Measurements from ENCODE around the gene PNPLA2.

The PNPLA2 gene

DNA sequence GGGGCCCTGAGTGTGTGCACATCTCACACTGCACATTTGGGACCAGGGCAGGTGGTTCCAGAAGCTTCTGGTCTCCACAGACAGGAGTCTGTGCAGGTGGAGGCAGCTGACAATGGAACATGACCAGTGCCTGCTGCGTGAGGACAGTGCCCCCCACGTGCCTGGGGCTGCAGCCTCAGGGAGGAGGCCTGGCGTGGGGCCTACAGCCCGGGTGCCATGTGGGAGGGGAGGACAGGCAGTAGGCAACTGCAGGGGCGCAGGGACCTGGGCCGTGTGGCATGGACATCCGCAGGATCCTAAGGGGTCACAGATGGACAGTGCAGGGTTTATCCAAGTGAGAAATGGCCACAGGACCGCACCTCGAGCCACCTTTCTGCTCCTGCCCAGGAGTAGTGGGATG, 52.8 kb downstream of the PNPLA2 start:
- TF ChIP-seq, protein P1, sequence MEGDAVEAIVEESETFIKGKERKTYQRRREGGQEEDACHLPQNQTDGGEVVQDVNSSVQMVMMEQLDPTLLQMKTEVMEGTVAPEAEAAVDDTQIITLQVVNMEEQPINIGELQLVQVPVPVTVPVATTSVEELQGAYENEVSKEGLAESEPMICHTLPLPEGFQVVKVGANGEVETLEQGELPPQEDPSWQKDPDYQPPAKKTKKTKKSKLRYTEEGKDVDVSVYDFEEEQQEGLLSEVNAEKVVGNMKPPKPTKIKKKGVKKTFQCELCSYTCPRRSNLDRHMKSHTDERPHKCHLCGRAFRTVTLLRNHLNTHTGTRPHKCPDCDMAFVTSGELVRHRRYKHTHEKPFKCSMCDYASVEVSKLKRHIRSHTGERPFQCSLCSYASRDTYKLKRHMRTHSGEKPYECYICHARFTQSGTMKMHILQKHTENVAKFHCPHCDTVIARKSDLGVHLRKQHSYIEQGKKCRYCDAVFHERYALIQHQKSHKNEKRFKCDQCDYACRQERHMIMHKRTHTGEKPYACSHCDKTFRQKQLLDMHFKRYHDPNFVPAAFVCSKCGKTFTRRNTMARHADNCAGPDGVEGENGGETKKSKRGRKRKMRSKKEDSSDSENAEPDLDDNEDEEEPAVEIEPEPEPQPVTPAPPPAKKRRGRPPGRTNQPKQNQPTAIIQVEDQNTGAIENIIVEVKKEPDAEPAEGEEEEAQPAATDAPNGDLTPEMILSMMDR (IDR thresholded peaks at IDR 0.05; ENCODE audit: low read depth, low read length, missing control alignments), result no peak
- in situ Hi-C loops (cut with HindIII; ENCODE audit: low pct_ligation_motif_present, low sequenced_read_pairs), result no loop called here
- DNase-seq, result no peak
- Histone ChIP-seq H3K27ac (no peak overlapping the region), H3K4me3 (ENCODE audit: low read depth, low read length) (no peak overlapping the region), H3K36me3 (replicated peaks) (no peaks in the 10 kb centered on the region), H3K27me3 (replicated peaks) (no peaks in the 10 kb centered on the region)

DNA sequence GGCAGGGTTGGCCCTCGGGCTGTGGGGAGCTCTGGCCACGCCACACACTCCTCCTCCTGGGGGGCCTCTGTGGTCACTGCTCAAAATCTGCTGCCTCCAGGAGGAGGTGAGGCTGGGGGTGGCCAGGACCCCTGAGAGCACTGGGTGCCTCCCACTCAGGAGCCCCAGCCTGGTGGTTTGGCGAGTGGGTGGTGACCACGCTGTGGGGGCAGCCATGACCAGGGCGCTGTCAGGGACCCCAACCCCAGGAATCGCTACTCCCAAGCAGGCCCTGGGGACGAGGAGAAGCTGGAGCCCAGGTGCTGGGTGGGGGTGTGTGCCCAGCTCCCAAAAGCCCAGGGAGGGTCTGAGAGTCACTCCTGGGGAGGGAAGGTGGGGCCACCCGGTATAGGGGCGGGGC, 54.1 kb downstream of the PNPLA2 start:
- no peaks in the 10 kb centered on the region for H3K36me3 ChIP-seq (replicated peaks)
- H3K27me3 ChIP-seq (replicated peaks), result no peaks in the 10 kb centered on the region
- H3K27ac ChIP-seq, result no peak overlapping the region
- no peak for DNase-seq
- TF ChIP-seq, protein P1 (IDR thresholded peaks at IDR 0.05; ENCODE audit: low read depth, low read length, missing control alignments), result no peak
- H3K4me3 ChIP-seq (ENCODE audit: low read depth, low read length), result no peak overlapping the region
- in situ Hi-C loops (cut with HindIII; ENCODE audit: low pct_ligation_motif_present, low sequenced_read_pairs), result no loop called here

DNA sequence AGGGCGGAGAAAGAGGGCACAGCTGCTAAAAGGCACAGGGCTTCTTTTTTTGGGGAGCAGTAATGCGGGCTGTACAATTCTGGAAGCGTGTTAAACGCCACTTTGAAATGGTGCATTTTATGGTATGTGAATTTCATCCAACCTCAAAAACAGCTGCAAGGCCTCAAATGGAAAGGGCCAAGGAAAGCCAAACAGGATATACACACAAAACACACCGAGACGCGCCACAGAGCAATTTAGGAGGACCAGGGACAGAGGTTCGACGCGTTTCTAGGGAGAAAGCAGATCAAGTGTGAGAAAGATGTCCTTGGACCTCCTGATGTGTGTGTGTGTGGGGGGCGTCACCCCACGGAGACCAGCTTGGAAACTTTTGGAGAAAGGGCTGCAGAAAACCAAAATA, 55.0 kb downstream of the PNPLA2 start:
- no peak for DNase-seq
- Histone ChIP-seq H3K27ac (no peak overlapping the region), H3K4me3 (ENCODE audit: low read depth, low read length) (no peak overlapping the region), H3K27me3 (replicated peaks) (no peaks in the 10 kb centered on the region), H3K36me3 (replicated peaks) (no peaks in the 10 kb centered on the region)
- in situ Hi-C loops (cut with HindIII; ENCODE audit: low pct_ligation_motif_present, low sequenced_read_pairs), result no loop called here
- TF ChIP-seq, protein P1 (IDR thresholded peaks at IDR 0.05; ENCODE audit: low read depth, low read length, missing control alignments), result no peak
